GM20431 (cell line): ENCODE results near the gene PSMA6.
"Not testable (repeated sequence)": the region's sequence is repeated elsewhere in the genome, so short reads cannot be mapped to it uniquely, and the experiment has no call there.

Source experiments
- in situ Hi-C: fragments of 300-500 bp; cut with MseI, MboI; formaldehyde crosslinking; loops from one replicate; pipeline ENCODE4 v1.15.0; 2020; ENCODE audit warnings: low sequenced_read_pairs; ENCODE audit not compliant: unreplicated experiment

Gene PSMA6

DNA sequence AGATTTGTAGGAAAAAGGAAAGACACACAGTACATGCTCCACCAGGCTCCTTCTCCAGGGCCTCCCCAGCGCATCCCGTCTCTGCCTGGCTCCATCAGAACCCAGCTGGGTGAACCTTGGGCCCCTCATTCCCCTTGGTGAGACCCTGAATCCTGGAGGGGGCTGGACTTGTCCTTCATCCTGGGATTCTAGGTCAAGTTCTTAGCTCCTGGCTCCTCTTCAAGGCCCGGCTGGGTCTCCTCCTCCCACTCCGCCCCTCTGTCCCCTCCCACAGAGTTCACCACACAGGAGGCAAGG lies 49.2 kb downstream of the PSMA6 start:
- in situ Hi-C loops, result no loop called here

DNA sequence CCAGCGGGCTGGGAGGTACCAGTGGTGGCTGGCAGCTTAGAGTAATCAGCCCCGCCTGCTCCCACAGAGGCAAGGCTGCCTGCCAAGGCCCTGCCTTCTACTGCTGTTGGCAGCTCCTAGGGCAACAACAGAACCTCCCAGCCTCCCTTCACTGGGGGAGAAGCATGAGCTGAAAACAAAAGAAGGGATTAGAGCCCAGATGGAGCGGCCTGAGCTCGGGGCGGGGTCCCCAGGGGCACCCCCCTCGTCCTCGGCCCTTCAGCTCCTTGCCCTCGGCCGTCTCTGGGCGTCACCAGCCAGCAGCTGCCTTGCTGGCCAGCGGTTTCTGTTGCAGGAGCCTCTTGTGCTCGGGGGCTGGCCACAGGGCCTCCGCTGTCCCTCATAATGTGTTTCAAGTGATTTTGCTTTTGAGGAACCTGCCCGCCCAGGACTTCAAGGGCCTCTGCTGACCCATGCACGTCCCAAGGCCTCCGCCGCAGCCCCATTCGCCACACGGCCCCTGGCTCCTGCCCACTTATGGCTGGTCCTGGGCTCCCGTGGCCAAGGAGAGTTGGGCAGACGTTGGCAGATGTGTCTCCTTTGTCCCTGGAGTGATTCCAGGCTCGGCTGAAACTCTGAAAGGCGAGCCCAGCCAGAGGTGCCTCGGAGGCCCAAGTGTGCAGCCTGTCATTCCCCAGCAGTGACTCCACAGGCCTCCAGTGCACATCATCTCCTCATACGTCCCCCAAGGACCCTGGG lies 49.7 kb downstream of the PSMA6 start:
- in situ Hi-C loops, result no loop called here

DNA sequence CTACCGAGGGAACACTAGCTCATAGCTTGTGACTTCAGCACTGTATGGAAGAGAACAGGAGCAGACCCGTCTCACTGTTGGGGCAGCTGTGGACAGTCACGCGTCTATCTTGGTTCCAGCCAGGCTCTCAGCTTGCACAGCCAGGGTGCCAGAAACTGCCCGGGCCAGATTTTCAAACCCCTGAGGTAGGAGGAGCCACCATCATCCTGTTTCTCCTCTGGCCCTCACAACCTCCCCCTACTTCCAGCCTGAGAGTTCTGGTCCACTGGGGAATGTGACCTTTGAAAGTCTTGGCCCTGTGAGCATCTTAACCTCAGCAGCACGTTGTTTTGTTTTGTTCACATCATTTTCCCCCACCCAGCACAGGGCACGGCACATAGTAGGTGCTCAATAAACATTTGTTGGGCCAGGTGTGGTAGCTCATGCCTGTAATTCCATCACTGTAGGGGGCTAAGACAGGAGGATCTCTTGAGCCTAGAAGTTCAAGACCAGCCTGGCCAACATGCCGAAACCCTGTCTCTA lies 50.4 kb downstream of the PSMA6 start:
- in situ Hi-C loops, result no loop called here

DNA sequence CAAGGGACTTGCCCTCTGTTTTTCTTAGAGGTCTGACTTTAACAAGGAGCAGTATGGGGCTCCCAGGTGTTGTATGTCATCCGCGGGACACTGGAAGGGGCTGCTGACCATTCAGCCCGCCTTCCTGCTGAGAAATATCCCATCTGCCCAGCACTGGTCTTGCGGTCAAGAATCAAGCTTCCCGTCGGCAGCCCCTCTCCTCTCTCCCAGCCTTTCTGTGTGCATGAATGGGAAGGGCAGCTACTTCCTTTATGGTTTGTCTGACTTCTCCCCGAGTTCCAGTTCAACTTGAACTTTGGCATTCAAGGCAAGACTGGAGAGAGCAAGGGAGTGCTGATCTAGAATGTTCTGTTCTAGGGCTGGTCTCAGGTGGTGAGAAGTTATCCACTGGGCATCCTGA lies 51.5 kb downstream of the PSMA6 start:
- in situ Hi-C loops, result no loop called here

DNA sequence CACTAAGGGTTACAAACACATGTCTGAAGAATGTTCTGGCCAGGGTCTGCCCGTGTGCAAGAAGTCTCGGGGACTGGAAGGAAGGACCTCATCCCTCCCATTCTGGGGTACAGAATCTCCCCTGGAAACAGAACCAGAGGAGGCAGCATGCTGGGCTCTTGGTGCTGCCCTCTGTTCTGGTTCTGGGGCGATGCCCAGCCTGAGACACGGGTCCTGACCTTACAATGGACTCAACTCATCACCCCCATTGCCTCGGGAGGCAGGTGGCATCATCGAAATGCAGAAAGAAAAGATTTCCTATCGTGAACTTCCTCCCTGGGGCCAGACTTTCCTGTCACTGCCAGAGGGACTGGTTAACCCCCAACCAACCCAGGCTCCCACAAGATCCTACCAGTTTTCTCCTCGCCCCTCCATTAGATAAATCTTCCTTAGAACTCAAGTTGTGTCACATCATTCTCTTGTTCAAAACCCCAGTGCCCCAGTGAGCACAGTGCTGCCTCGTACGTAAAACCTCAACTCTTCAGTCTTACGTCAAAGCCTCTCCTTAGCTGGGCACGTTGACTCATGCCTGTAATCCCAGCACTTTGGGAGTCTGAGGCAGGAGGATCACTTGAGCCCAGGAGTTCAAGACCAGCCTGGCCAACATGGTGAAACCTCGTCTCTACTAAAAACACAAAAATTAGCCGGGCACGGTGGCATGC lies 52.1 kb downstream of the PSMA6 start:
- in situ Hi-C loops, result no loop called here

DNA sequence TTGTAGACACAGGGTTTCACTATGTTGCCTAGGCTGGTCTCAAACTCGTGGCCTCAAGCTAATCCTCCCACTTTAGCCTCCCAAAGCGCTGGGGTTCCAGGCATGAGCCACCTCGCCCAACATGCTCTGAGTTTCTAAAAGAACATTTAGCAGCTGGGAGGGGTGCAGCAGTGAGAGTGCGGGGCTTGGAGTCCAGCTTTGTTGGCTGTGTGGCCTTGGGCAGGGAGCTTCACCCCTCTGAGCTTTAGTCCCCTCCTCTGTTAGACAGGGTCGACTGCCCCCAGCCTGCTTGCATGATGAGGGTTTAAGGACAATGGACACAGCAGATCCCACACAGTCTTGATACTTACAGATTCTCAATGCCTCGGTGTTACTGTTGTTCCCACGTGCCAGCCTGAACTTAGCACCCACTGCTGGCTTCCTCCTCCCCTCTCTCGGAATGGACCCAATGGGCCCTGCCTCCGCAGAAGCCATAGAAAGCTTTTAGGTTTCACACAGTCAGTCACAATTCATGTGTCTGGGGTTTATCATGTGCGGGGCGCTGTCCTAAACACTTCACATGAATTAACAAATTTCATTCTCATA lies 54.6 kb downstream of the PSMA6 start:
- in situ Hi-C loops, result no loop called here

DNA sequence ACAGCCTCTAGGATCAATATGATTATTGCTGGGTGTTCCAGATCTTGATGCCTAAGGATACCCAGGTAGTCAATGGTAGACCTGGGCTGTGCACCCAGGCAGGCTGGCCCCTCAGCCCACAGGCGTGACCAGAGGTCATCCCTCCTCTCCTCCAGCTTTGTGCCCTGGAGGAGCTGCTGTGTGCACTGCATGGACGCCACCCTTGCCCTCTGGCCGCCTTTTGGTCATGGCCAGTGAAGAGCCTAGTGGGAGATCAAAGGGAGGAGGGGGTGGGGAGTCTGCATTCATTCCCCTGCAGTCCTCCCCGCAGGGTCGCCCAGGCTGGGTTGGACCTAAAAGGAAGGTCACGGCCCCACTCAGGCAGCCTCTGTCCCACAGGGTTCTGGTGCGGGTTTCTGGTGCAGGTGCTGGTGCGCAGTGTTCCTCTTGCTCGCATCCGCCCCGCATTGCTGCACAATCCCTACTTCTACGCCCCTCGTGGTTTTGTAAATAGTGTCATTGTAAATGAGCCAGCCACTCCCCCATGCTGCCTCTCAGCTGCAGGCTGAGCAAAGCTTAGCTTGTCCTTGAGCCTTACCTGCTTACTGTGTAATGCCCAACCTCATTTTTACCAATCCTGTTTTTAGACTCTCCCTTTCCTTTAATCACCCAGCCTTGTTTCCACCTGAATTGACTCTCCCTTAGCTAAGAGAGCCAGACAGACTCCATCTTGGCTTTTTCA lies 55.3 kb downstream of the PSMA6 start:
- in situ Hi-C loops, result no loop called here

DNA sequence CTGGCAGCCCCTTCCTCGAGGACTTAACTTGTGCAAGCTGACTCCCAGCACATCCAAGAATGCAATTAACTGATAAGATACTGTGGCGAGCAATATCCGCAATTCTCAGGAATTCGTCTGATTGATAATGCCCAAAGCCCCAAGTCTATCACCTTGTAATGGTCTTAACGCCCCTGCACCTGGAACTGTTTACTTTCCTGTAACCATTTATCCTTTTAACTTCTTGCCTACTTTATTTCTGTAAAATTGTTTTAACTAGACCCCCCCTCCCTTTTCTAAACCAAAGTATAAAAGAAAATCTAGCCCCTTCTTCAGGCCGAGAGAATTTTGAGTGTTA lies 55.8 kb downstream of the PSMA6 start:
- in situ Hi-C loops, result not testable (repeated sequence)

DNA sequence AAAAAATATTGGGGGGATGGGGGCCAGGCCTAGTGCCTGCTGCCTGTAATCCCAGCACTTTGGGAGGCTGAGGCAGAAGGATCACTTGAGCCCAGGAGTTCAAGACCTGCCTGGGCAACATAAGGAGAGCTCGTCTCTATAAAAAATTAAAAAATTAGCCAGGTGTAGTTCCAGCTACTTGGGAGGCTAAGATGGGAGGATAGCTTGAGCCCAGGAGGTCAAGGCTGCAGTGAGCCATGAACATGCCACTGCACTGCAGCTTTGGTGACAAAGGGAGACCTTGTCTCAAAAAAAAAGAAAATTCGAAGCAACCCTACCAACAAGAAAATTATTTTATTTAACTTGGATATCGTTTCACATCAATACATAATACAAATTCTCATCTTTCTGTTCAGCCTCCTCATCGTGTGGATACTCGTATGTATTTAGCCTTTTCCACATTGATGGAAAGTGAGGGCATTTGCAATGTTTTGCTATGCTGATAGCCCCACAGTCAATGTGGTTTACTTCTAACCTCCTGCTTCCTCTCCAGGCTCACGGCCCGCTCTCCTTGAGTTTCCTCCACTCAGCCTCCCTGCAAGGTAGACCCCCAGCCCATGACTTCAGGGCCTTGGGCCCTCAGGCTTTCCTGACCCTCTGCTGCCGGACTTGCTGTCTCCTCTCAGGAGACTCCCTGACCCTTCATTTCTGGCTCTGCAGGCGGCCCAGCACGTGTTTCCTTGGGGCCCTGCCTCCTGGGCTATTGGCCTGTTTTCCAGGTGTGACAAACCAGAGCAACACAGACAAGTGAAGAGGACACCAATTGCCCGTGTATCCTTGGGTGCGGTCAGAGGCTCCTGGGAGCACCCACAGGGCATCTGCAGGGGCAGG lies 57.5 kb downstream of the PSMA6 start:
- in situ Hi-C loops, result no loop called here

DNA sequence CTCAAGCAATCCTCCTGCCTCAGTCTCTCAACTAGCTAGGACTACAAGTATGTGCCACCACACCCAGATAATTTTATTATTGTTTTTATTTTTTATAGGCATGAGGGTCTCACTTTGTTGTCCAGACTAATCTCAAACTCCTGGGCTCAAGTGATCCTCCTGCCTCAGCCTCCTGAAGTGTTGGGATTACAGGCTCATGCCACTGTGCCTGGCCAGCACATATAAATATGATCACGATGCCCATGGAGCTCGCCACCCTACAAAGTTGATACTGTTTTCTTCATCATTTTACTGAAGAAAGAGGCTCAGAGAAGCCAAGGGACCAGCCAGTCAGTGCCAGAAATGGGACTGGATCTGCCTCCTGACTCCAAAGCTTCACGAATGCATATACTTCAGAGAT lies 59.3 kb downstream of the PSMA6 start:
- in situ Hi-C loops, result no loop called here

DNA sequence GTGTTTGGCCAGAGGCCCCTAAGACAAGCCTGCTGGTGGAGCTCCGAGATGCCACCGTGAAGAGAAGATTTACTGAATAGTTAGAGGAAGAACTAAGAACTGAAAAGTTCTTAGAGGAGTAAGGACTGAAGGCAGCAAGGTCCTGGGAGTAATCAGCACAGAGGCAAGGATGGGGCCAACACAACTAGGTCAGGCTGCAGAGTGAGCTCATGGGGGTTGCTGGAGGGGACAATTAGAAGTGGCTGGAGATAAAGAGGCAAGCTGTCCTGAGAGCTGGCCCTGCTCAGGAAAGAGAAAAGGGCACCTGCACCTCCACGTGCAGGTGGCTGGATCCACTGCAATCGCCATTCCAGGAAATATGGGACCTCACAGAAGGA lies 59.7 kb downstream of the PSMA6 start:
- in situ Hi-C loops, result no loop called here

DNA sequence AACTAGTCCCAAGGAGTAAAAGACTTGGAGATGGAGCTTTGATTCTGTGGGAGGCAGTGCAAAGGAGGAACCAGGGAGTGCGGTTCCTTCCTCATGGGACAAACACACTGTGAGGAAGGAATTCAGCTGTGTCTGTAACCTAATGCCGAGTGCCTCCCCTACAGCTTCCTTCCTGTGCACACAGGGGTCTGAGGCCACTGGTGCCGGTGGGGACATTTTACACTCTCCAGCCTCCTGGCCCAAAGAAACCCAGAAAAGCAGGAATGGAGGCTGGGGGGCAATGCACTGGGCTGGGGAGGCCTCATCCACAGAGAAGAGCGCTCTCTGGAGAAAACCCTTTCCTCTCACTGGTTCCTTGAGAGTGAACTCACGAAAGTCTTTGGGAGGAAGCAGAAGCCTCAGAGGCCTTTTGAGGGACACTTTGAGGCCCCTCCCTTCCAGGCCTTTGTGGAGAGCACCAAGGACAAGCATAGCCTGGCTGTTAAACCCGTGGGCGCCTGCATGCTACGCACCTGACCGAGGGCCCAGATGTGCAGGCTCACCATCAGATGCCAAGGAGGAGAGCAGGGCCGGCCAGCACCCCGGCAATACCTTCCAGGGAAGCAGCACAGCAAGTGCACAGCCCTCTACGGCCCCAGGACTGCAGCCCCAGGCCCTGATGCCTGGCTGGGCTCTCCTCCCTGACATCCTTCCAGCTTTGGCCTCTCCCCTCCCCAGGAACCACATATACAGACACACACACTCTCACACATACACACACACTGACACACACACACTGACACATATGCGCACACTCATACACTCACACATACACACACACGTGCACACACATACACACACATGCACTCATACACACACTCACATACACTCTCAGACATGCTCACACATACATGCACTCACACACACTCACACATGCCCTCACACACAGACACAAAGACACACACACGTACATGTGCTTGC lies 60.4 kb downstream of the PSMA6 start:
- in situ Hi-C loops, result no loop called here

DNA sequence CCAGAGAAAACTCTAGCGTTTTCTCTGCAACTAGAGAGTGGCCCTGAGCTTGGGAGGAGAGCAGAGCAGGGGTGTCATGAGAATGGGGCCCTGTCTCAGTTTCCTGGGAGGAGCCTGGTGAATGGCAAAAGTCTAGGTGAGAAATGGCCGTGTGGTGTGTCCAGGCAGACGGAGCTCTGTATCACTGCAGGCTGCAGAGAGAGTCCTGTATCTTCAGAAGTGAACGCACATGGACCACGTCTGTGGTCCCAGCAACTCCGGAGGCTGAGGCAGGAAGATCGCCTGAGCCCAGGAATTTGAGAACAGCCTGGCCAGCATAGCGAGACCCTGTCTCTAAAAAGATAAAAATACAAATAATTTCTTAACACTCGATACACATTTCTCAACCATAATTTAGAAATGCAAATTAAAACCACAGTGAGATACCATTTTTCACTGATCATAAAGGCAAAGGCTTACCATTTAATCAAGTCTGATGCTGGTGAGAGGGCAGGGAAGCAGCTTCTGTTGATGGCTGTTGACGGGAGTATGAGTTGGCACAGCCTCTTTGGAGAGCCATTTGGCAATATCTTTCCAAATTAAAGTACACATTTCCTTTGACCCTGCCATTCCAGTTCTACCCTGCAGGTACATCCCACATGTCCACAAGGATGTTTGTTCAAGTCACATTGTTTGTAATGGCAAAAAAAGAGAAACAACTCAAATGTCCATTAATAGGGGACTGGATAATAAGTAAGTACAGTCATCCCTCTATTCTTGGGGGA lies 61.4 kb downstream of the PSMA6 start:
- in situ Hi-C loops, result no loop called here

DNA sequence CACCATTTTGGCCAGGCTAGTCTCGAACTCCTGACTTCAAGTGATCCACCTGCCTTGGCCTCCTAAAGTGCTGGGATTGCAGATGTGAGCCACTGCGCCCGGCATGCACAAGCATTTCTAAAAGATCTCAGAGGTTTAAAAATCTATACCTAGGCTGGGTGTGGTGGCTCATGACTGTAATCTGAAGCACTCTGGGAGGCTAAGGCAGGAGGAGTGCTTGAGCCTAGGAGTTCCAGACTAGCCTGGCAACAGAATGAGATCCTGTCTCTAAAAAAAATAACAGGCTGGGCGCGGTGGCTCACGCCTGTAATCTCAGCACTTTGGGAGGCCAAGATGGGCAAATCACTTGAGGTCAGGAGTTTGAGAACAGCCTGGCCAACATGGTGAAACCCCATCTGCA lies 63.1 kb downstream of the PSMA6 start:
- in situ Hi-C loops, result not testable (repeated sequence)

DNA sequence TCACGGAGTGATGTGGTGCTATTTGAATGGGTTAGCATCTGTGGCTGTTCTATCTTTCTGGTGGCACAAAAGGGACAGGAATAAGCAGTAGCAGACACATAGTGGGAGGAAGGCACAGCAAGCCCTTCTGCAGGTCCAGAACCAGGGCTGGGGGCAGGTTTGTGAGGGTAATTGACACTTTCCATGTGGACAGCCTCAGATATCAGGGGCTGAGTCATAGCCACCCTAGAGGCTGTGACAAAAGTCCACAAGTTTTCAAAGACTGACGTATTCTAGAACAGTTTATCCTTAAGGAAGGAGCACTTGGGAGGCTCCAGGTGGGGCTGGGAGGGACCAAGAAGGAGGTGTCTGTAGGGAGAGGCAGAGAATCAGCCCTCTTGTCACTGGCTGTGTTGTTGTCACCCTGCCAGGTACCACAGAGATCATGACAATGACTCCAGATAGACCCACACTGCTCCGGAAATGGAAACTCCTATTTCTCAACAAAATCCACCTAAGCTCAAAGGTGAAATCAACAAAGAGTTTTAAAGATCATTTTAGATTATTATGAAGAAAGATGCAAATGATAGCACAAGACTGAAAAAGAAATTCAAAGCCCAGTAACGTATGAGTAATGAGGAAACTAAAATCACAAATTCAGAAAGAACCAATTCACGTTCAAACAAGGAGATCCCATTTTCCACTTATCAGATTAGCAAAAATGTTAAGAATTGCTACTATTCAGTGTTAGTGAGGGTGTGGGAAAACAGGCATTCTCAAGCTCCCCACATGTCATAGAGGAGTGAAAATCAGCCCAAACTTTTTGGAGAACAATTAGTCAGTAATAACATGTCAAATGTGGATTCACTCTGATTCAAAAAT lies 64.0 kb downstream of the PSMA6 start:
- in situ Hi-C loops, result no loop called here

DNA sequence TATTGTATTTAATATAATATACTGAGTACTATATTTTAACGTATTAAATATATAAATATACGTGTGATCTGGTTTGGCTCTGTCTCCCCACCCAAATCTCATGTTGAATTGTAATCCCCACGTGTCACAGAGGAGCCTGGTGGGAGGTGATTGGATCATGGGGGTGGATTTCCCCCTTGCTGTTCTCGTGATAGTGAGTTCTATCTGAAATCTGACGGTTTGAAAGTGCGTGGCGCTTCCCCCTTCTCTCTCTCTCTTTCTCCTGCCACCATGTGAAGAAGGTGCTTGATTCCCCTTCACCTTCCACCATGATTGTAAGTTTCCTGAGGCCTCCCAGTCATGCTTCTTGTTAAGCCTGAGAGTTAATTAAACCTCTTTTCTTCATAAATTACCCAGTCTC lies 67.5 kb downstream of the PSMA6 start:
- in situ Hi-C loops, result not testable (repeated sequence)

DNA sequence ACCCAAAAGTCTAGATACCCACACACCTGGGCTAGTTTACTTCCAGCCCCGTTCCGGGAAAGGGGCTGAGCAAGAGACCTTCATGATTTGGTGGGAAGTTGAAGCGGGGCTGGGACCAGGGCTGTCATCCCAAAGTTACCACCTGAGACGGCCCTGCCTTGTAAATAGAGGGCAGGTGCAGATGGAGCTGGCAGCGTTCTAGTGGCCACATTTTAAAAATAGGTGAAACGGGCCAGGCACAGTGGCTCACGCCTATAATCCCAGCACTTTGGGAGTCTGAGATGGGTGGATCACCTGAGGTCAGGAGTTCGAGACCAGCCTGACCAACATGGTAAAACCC lies 68.9 kb downstream of the PSMA6 start:
- in situ Hi-C loops, result no loop called here

DNA sequence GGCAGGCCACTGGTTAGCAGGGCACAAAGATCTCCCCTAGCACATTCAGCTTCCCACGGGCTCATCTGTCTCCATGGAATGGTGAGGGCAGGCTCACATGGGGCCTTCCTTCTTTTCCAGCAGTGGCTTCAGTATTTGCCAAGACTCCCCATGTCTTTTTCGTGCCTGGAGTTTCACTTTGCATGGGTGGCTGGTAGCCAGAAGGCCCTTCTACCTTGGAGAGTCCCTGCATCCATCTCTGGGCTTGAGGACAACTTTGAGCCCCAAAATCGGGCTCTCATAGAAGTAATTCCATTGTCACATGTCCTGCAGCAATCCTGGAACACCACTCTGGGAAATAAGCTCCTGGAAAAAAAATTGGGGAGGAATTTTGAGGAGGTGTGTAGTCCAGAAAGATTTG lies 70.3 kb downstream of the PSMA6 start:
- in situ Hi-C loops, result no loop called here
